Astrocyte (in vitro differentiated cells and primary cell): ENCODE results near the gene ARV1. TPM values are rescaled to one million over a fixed set of nuclear protein-coding genes. Genes with fewer than 3 reads are reported as not detected.
A peak's percentile ranks its signal among the peaks of the same experiment; 100 is the strongest.

Source experiments
- DNase-seq: peaks from one replicate; pipeline ENCODE4 v3.0.0-alpha.2; 2010; ENCODE audit warnings: low read depth
- FAIRE-seq: peaks from 2 replicates; lab custom pipeline; 2011; peaks lifted over from hg19 to GRCh38; lab: Jason Lieb, UNC
- H2AFZ ChIP-seq: 2 replicates; pipeline ENCODE4 v1.6.0; 2012; ENCODE audit warnings: low read depth, low read length, inconsistent platforms
- H3K27ac ChIP-seq: 2 replicates; pipeline ENCODE4 v1.5.1; 2011; ENCODE audit warnings: low read depth, low read length, inconsistent platforms
- H3K27me3 ChIP-seq: 2 replicates; pipeline ENCODE4 v1.6.0; 2011; ENCODE audit warnings: low read length, inconsistent platforms; ENCODE audit not compliant: insufficient read depth
- H3K36me3 ChIP-seq: 2 replicates; pipeline ENCODE4 v1.5.1; 2011; ENCODE audit warnings: low read length, inconsistent platforms; ENCODE audit not compliant: insufficient read depth
- H3K4me1 ChIP-seq: 2 replicates; pipeline ENCODE4 v1.5.1; 2011; ENCODE audit warnings: low read length, inconsistent platforms; ENCODE audit not compliant: insufficient read depth
- H3K4me2 ChIP-seq: 2 replicates; pipeline ENCODE4 v1.6.0; 2012; ENCODE audit warnings: low read length, inconsistent platforms
- H3K4me3 ChIP-seq: 2 replicates; pipeline ENCODE4 v1.5.1; 2011; ENCODE audit warnings: low read depth, mild to moderate bottlenecking, low read length, inconsistent platforms; ENCODE audit not compliant: insufficient read depth
- H3K79me2 ChIP-seq: 2 replicates; pipeline ENCODE4 v1.6.0; 2012; ENCODE audit warnings: mild to moderate bottlenecking, low read length, inconsistent platforms; ENCODE audit not compliant: insufficient read depth
- H3K9ac ChIP-seq: 2 replicates; pipeline ENCODE4 v1.6.0; 2012; ENCODE audit warnings: mild to moderate bottlenecking, low read length, inconsistent platforms
- H3K9me3 ChIP-seq: 2 replicates; pipeline ENCODE4 v1.5.1; 2012; ENCODE audit warnings: low read depth, mild to moderate bottlenecking, low read length, inconsistent platforms; ENCODE audit not compliant: insufficient read depth
- H4K20me1 ChIP-seq: 2 replicates; pipeline ENCODE4 v1.6.0; 2012; ENCODE audit warnings: low read length, inconsistent platforms; ENCODE audit not compliant: insufficient read depth
- H3K27ac Mint-ChIP-seq: one replicate; pipeline ENCODE4 v1.8.0; 2021; ENCODE audit warnings: mild to moderate bottlenecking, mixed read lengths; ENCODE audit not compliant: unreplicated experiment
- H3K27me3 Mint-ChIP-seq: one replicate; pipeline ENCODE4 v1.8.0; 2021; ENCODE audit warnings: low read depth, mixed read lengths; ENCODE audit not compliant: unreplicated experiment
- H3K36me3 Mint-ChIP-seq: one replicate; pipeline ENCODE4 v1.8.0; 2021; ENCODE audit warnings: low read depth, mixed read lengths; ENCODE audit not compliant: unreplicated experiment
- H3K4me1 Mint-ChIP-seq: one replicate; pipeline ENCODE4 v1.8.0; 2021; ENCODE audit warnings: low read depth, mixed read lengths; ENCODE audit not compliant: unreplicated experiment
- H3K4me3 Mint-ChIP-seq: one replicate; pipeline ENCODE4 v1.8.0; 2021; ENCODE audit warnings: mild to moderate bottlenecking, moderate library complexity, mixed read lengths; ENCODE audit not compliant: unreplicated experiment
- H3K9me3 Mint-ChIP-seq: one replicate; pipeline ENCODE4 v1.8.0; 2021; ENCODE audit warnings: mild to moderate bottlenecking, mixed read lengths; ENCODE audit not compliant: unreplicated experiment
- CTCF ChIP-seq: IDR thresholded peaks from 2 replicates; pipeline ENCODE4 v1.5.1; 2011; ENCODE audit warnings: low read depth, mild to moderate bottlenecking, inconsistent platforms, low read length, moderate library complexity; ENCODE audit not compliant: insufficient read depth
- EZH2 ChIP-seq: IDR thresholded peaks from 2 replicates; pipeline ENCODE4 v1.6.1; 2012; ENCODE audit warnings: mild to moderate bottlenecking, low read length, inconsistent platforms; ENCODE audit not compliant: insufficient read depth
- total RNA-seq: library from RNA; stranded (reverse); gene quantifications from 2 replicates; pipeline ENCODE4 v1.2.1, GENCODE V29; 2021

The ARV1 gene
- total RNA-seq, 1 donor from 2014 or later = 14.4 TPM

- peak overlapping the region; percentile 82 for H3K4me2 ChIP-seq
- H3K27ac ChIP-seq = peak overlapping the region; percentile 20
- H3K36me3 ChIP-seq = no peaks in the 10 kb centered on the region
- H3K79me2 ChIP-seq = peaks cover 3% of the 10 kb centered on the region
- DNase-seq (peak; percentile 20), FAIRE-seq (no peak)
- H3K9me3 ChIP-seq = no peaks in the 10 kb centered on the region
- H3K4me1 ChIP-seq = peaks cover 4% of the 10 kb centered on the region
- H3K4me3 ChIP-seq = peak overlapping the region; percentile 63
- H4K20me1 ChIP-seq = peaks cover 23% of the 10 kb centered on the region
- peak overlapping the region; percentile 75 for H3K9ac ChIP-seq
- Mint-ChIP-seq H3K9me3 (peaks cover 1% of the 10 kb centered on the region), H3K27me3 (peaks cover 7% of the 10 kb centered on the region), H3K4me1 (peaks cover 8% of the 10 kb centered on the region), H3K27ac (no peak overlapping the region), H3K4me3 (peak overlapping the region; percentile 86), H3K36me3 (no peaks in the 10 kb centered on the region)
- H2AFZ ChIP-seq = peak overlapping the region; percentile 40
- H3K27me3 ChIP-seq = no peaks in the 10 kb centered on the region
- TF ChIP-seq EZH2 (peak; percentile 10), CTCF (no peak)
These were observed 60.5 kb downstream of the ARV1 start for GRCh38 chr1:231039161-231040018.

- no peak for DNase-seq
- no peak for TF ChIP-seq CTCF
- TF ChIP-seq EZH2 = no peak
These were observed 61.3 kb downstream of the ARV1 start, which contains the start of gene FAM89A for GRCh38 chr1:231040019-231040799. Gene FAM89A (minus strand): TSS chr1:231040254. CDS start chr1:231040211, 43 bp downstream.

More at GRCh38 chr1:231040019-231040799, 61.3 kb downstream of the ARV1 start, which contains the start of gene FAM89A:
- peaks cover 4% of the 10 kb centered on the region for H3K4me1 ChIP-seq
- Mint-ChIP-seq H3K27ac (no peak within 1 kb of the TSS), H3K4me1 (peaks cover 8% of the 10 kb centered on the region), H3K9me3 (peaks cover 8% of the 10 kb centered on the region), H3K36me3 (no peaks in the 10 kb centered on the region), H3K27me3 (peaks cover 12% of the 10 kb centered on the region), H3K4me3 (peak within 1 kb of the TSS; percentile 86)
- peak within 1 kb of the TSS; percentile 20 for H3K27ac ChIP-seq
- H3K4me3 ChIP-seq = peak within 1 kb of the TSS; percentile 63
- peaks cover 23% of the 10 kb centered on the region for H4K20me1 ChIP-seq
- FAIRE-seq = no peak
- H3K9ac ChIP-seq = peak within 1 kb of the TSS; percentile 75
- H3K9me3 ChIP-seq = no peaks in the 10 kb centered on the region
- peak within 1 kb of the TSS; percentile 72 for H2AFZ ChIP-seq
- no peaks in the 10 kb centered on the region for H3K27me3 ChIP-seq
- H3K4me2 ChIP-seq = peak within 1 kb of the TSS; percentile 82
- H3K36me3 ChIP-seq = no peaks in the 10 kb centered on the region
- peaks cover 3% of the 10 kb centered on the region for H3K79me2 ChIP-seq
